HCT116 (cell line): ENCODE results near the gene HGF. TPM values are rescaled to one million over a fixed set of nuclear protein-coding genes. Genes with fewer than 3 reads are reported as not detected.

Experiments
- ATAC-seq: fragments of 200-7000 bp; cut with Tn5 transposase; 2 replicates; pipeline ENCODE4 v1.9.1; 2020; ENCODE audit warnings: mild to moderate bottlenecking, moderate library complexity
- BruUV-seq: library from RNA; stranded (reverse); fragments of 400-500 nt; replicated peaks from 2 replicates; lab custom pipeline; 2021; lab: Mats Ljungman, UMichigan
- CTCF ChIA-PET: fragments of 300-600 bp; sonication (Branson Sonifier 250); formaldehyde crosslinking; loops from one replicate; lab custom pipeline; 2021; ENCODE audit warnings: antibody characterized with exemption; lab: Charles Lee
- POLR2A ChIA-PET: fragments of 300-600, 350-600 bp; sonication (Branson Sonifier 250); formaldehyde crosslinking; loops from one replicate; lab custom pipeline; 2021; ENCODE audit warnings: antibody characterized with exemption; lab: Charles Lee
- RAD21 ChIA-PET, 2 experiments: fragments of 300-600 bp; sonication (Branson Sonifier 250); formaldehyde crosslinking; loops; one replicate each; lab custom pipeline; 2023; ENCODE audit warnings: low total read pairs in 2 of 2; ENCODE audit not compliant: uncharacterized antibody in 2 of 2, unreplicated experiment in 2 of 2, low non-redundant PET in 1 of 2; lab: Charles Lee
- DNase-seq: peaks from one replicate; pipeline ENCODE4 v3.0.0-alpha.2; 2010; ENCODE audit warnings: low read depth, low spot score
- H2AFZ ChIP-seq: fragments of 200-600 bp; shearing (Covaris generic), sonication (generic); 2 replicates; pipeline ENCODE4 v1.6.1; 2017; ENCODE audit warnings: low read depth, mixed run types, mixed read lengths, antibody characterized with exemption, low read length; ENCODE audit not compliant: poor library complexity, severe bottlenecking
- H3K27ac ChIP-seq: 2 replicates; pipeline ENCODE4 v1.5.1; 2012; ENCODE audit warnings: low read depth, low read length
- H3K27me3 ChIP-seq: fragments of 200-600 bp; sonication (generic); 2 replicates; pipeline ENCODE4 v1.6.1; 2016; ENCODE audit warnings: mixed run types, low read length, mixed read lengths; ENCODE audit not compliant: insufficient read depth
- H3K36me3 ChIP-seq, 2 experiments: fragments of 200-500 bp in 1 of 2; fragments of 200-600 bp in 1 of 2; sonication (Bioruptor generic) in 1 of 2; sonication (generic) in 1 of 2; 2 replicates each; pipeline versions ENCODE4 v1.5.1 to v1.6.1; 2014 to 2016; ENCODE audit warnings: low read length in 2 of 2, inconsistent platforms in 1 of 2, mixed read lengths in 1 of 2, mixed run types in 1 of 2; ENCODE audit not compliant: insufficient read depth in 2 of 2, control insufficient read depth in 1 of 2
- H3K4me1 ChIP-seq, 2 experiments: fragments of 200-600 bp in 1 of 2; sonication (generic) in 1 of 2; 2 replicates each; pipeline versions ENCODE4 v1.5.1 to v1.6.1; 2012 to 2017; ENCODE audit warnings: low read length in 2 of 2, inconsistent platforms in 1 of 2, mild to moderate bottlenecking in 1 of 2, mixed read lengths in 1 of 2, mixed run types in 1 of 2, moderate library complexity in 1 of 2; ENCODE audit not compliant: insufficient read depth in 2 of 2, control insufficient read depth in 1 of 2
- H3K4me2 ChIP-seq: fragments of 200-600 bp; sonication (generic); 2 replicates; pipeline ENCODE4 v1.6.1; 2017; ENCODE audit warnings: mixed run types, low read length, mixed read lengths
- H3K4me3 ChIP-seq, 2 experiments: fragments of 200-600 bp in 1 of 2; sonication (generic) in 1 of 2; replicated peaks in 1 of 2; 2 replicates each; pipeline ENCODE4 v1.5.1; 2011 to 2016; ENCODE audit warnings: low read length in 2 of 2, control low read depth in 1 of 2, low read depth in 1 of 2, mild to moderate bottlenecking in 1 of 2, mixed read lengths in 1 of 2, mixed run types in 1 of 2
- H3K79me2 ChIP-seq: fragments of 200-600 bp; sonication (generic); 2 replicates; pipeline ENCODE4 v1.6.1; 2017; ENCODE audit warnings: mild to moderate bottlenecking, mixed run types, low read length, moderate library complexity, mixed read lengths; ENCODE audit not compliant: insufficient read depth
- H3K9ac ChIP-seq: fragments of 200-600 bp; sonication (generic); 2 replicates; pipeline ENCODE4 v1.6.1; 2016; ENCODE audit warnings: low read length, mixed read lengths
- H3K9me2 ChIP-seq: fragments of 200-600 bp; sonication (generic), shearing (Covaris generic); 2 replicates; pipeline ENCODE4 v1.6.1; 2017; ENCODE audit warnings: mixed run types, mild to moderate bottlenecking, moderate library complexity; ENCODE audit not compliant: insufficient read depth
- H3K9me3 ChIP-seq, 2 experiments: fragments of 200-500 bp in 1 of 2; fragments of 200-600 bp in 1 of 2; sonication (Bioruptor generic) in 1 of 2; sonication (generic) in 1 of 2; 2 replicates each; pipeline ENCODE4 v1.6.1; 2014 to 2017; ENCODE audit warnings: low read length in 2 of 2, mixed read lengths in 2 of 2, inconsistent platforms in 1 of 2, low read depth in 1 of 2, mild to moderate bottlenecking in 1 of 2, mixed run types in 1 of 2, moderate library complexity in 1 of 2; ENCODE audit not compliant: control insufficient read depth in 1 of 2, insufficient read depth in 1 of 2
- H4K20me1 ChIP-seq: fragments of 200-600 bp; sonication (generic), shearing (Covaris generic); 2 replicates; pipeline ENCODE4 v1.6.1; 2017; ENCODE audit warnings: mixed run types, mild to moderate bottlenecking, moderate library complexity; ENCODE audit not compliant: insufficient read depth
- CEBPB ChIP-seq: IDR thresholded peaks from 2 replicates; pipeline ENCODE4 v1.6.1; 2012; ENCODE audit warnings: low read depth
- CTCF ChIP-seq, 3 experiments: fragments of 200-600 bp in 1 of 3; sonication (generic) in 1 of 3; IDR thresholded peaks in 2 of 3; conservative IDR thresholded peaks in 1 of 3; 2 replicates each; pipeline ENCODE4 v1.5.1; 2012 to 2017; ENCODE audit warnings: low read depth in 2 of 3, low read length in 2 of 3, antibody characterized with exemption in 1 of 3, borderline replicate concordance in 1 of 3, control low read depth in 1 of 3, mild to moderate bottlenecking in 1 of 3, mixed read lengths in 1 of 3, mixed run types in 1 of 3, moderate library complexity in 1 of 3; ENCODE audit not compliant: insufficient read depth in 1 of 3
- EGR1 ChIP-seq: IDR thresholded peaks from 2 replicates; pipeline ENCODE4 v1.6.1; 2012; ENCODE audit warnings: low read depth
- ELF1 ChIP-seq: IDR thresholded peaks from 2 replicates; pipeline ENCODE4 v1.6.1; 2012; ENCODE audit warnings: low read depth, borderline replicate concordance
- JUND ChIP-seq: IDR thresholded peaks from 2 replicates; pipeline ENCODE4 v1.6.1; 2012
- MAX ChIP-seq: IDR thresholded peaks from 2 replicates; pipeline ENCODE4 v1.6.1; 2012
- POLR2AphosphoS5 ChIP-seq: IDR thresholded peaks from 2 replicates; pipeline ENCODE4 v1.6.1; 2011; ENCODE audit warnings: mild to moderate bottlenecking, low read depth, low read length, moderate library complexity
- SIN3A ChIP-seq: IDR thresholded peaks from 2 replicates; pipeline ENCODE4 v1.6.1; 2012; ENCODE audit warnings: low read depth
- SP1 ChIP-seq: IDR thresholded peaks from 2 replicates; pipeline ENCODE4 v1.6.1; 2012; ENCODE audit warnings: low read depth
- SRF ChIP-seq: IDR thresholded peaks from 2 replicates; pipeline ENCODE4 v1.6.1; 2012; ENCODE audit warnings: low read depth
- TCF7L2 ChIP-seq: IDR thresholded peaks from 2 replicates; pipeline ENCODE4 v1.7.0; 2011; ENCODE audit warnings: borderline replicate concordance, inconsistent platforms; ENCODE audit not compliant: insufficient read depth, insufficient read length; ENCODE audit errors: extremely low read depth
- ZFX ChIP-seq: fragments of 450-650 bp; IDR thresholded peaks from 2 replicates; pipeline ENCODE4 v1.6.1; 2017
- intact Hi-C: fragments of 100-400 bp; cut with micrococcal nuclease; formaldehyde crosslinking; loops from 2 replicates; pipeline ENCODE4 v1.10.0; 2022
- total RNA-seq: library from RNA; stranded (reverse); gene quantifications from one replicate; pipeline ENCODE4 v1.2.1, GENCODE V29; 2021; ENCODE audit not compliant: unreplicated experiment

HGF gene
- total RNA-seq, 1 experiment from 2014 or later, result 0.15 TPM

- TF ChIP-seq SP1 (no peak), ELF1 (no peak), SIN3A (no peak), CEBPB (no peak), JUND (no peak), MAX (no peak), EGR1 (no peak), SRF (no peak), ZFX (no peak), TCF7L2 (no peak), CTCF (IDR thresholded peaks at IDR 0.05 in 2 of 3, conservative IDR thresholded peaks at IDR 0.05 in 1 of 3; ENCODE audit: borderline replicate concordance in 1 of 3, insufficient read depth in 1 of 3, low read depth in 2 of 3, low read length in 2 of 3) (no peak), POLR2AphosphoS5 (no peak)
- ATAC-seq (no peak), DNase-seq (no peak)
- Histone ChIP-seq H3K27ac (no peak overlapping the region), H3K9me3 (no peaks in the 10 kb centered on the region), H4K20me1 (no peaks in the 10 kb centered on the region), H3K4me1 (no peaks in the 10 kb centered on the region), H3K4me3 (no peak overlapping the region), H3K9ac (no peak overlapping the region), H3K4me2 (no peak overlapping the region), H3K79me2 (no peaks in the 10 kb centered on the region), H2AFZ (no peak overlapping the region), H3K9me2 (no peaks in the 10 kb centered on the region), H3K27me3 (no peaks in the 10 kb centered on the region), H3K36me3 (no peaks in the 10 kb centered on the region)
- ChIA-PET RAD21 (no interaction called here), CTCF (no interaction called here), POLR2A (no interaction called here)
- BruUV-seq, result no TSS peak
- intact Hi-C loops, result loop anchor here (5.0 kb wide), 1 partner anchor 948 kb away; no protein-coding TSS in a partner anchor
These were observed 9.9 kb upstream of the HGF start for GRCh38 chr7:81779706-81780105.
